GM18868 (cell line): ENCODE results near the gene DDR1.
"Not testable (repeated sequence)": the region's sequence is repeated elsewhere in the genome, so short reads cannot be mapped to it uniquely, and the experiment has no call there.

Experiments
- ATAC-seq: cut with Tn5 transposase; IDR thresholded peaks from one replicate; pipeline ENCODE4 v1.9.1; 2021; ENCODE audit warnings: mild to moderate bottlenecking, moderate library complexity; ENCODE audit not compliant: unreplicated experiment

DDR1 gene

GRCh38 chr6:30852459-30852858 is 31.9 kb upstream of the DDR1 start:
- ATAC-seq: not testable (repeated sequence)

GRCh38 chr6:30854285-30855040 is 29.9 kb upstream of the DDR1 start:
- ATAC-seq: no peak

- no peak for ATAC-seq
Observed at GRCh38 chr6:30855429-30856075, 28.8 kb upstream of the DDR1 start.

GRCh38 chr6:30857112-30857511 is 27.2 kb upstream of the DDR1 start:
- no peak for ATAC-seq

- no peak for ATAC-seq
Observed at GRCh38 chr6:30857549-30857948, 26.8 kb upstream of the DDR1 start.

GRCh38 chr6:30859726-30860125 is 24.6 kb upstream of the DDR1 start:
- ATAC-seq: not testable (repeated sequence)

GRCh38 chr6:30861257-30862048 is 22.9 kb upstream of the DDR1 start:
- ATAC-seq: no peak

- no peak for ATAC-seq
Observed at GRCh38 chr6:30862156-30862875, 22.0 kb upstream of the DDR1 start.

- no peak for ATAC-seq
Observed at GRCh38 chr6:30864325-30864724, 20.0 kb upstream of the DDR1 start.

- ATAC-seq: not testable (repeated sequence)
Observed at GRCh38 chr6:30869241-30869749, 15.0 kb upstream of the DDR1 start.

- no peak for ATAC-seq
Observed at GRCh38 chr6:30870546-30870945, 13.8 kb upstream of the DDR1 start.

- ATAC-seq: no peak
Observed at GRCh38 chr6:30871592-30872183, 12.6 kb upstream of the DDR1 start.

- no peak for ATAC-seq
Observed at GRCh38 chr6:30873137-30873640, 11.1 kb upstream of the DDR1 start.

- ATAC-seq: not testable (repeated sequence)
Observed at GRCh38 chr6:30873795-30874194, 10.5 kb upstream of the DDR1 start.

GRCh38 chr6:30875244-30876038 is 8.9 kb upstream of the DDR1 start:
- no peak for ATAC-seq

GRCh38 chr6:30876039-30876730 is 8.1 kb upstream of the DDR1 start:
- ATAC-seq: no peak

- no peak for ATAC-seq
Observed at GRCh38 chr6:30877419-30878262, 6.7 kb upstream of the DDR1 start.
